Caki2 (cell line): ENCODE measurements around the gene HSD11B2. TPM values are rescaled to one million over a fixed set of nuclear protein-coding genes. Genes with fewer than 3 reads are reported as not detected.
"Not testable (repeated sequence)": the region's sequence is repeated elsewhere in the genome, so short reads cannot be mapped to it uniquely, and the experiment has no call there.

Experiments
- DNase-seq: peaks from one replicate; pipeline ENCODE4 v3.0.0-alpha.2; 2015; ENCODE audit warnings: low read depth
- in situ Hi-C: cut with HindIII; loops from 2 replicates; pipeline ENCODE4 v1.10.0; 2016; ENCODE audit warnings: low sequenced_read_pairs, low pct_unique_long_range_greater_than_20kb, mixed read lengths
- total RNA-seq: library from RNA; depleted of rRNA; stranded (reverse); fragments of >200 nt; shearing (Covaris generic); gene quantifications from 2 replicates; pipeline ENCODE4 v1.2.3, GENCODE V29; 2014; ENCODE audit warnings: low replicate concordance

HSD11B2 gene
- total RNA-seq, 1 experiment from 2014 or later: not detected

- in situ Hi-C loops: no loop called here
- no peak for DNase-seq
These were observed 23.0 kb upstream of the HSD11B2 start for GRCh38 chr16:67407788-67408452.

GRCh38 chr16:67409631-67410030 is 21.3 kb upstream of the HSD11B2 start:
- DNase-seq: no peak
- in situ Hi-C loops: no loop called here

DNA sequence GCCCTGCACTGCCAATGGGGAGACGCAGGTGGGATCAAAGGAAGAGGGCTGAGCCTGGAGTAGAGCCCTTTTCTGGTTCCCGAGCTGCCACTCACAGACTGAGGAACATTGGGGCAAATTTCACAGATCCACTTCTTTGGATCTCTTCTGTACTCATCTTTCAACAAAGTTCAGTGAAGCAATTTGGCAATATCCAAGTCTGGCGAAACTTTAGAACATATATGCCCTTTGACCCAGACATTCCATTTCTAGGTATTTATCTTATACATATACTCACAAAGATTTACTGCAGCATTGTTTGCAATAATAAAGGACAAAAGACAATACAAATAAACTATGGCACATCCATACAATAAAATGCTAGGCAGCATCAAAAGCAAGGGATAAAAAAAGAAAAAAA is 19.6 kb upstream of the HSD11B2 start:
- no peak for DNase-seq
- in situ Hi-C loops: no loop called here

GRCh38 chr16:67412294-67412693 is 18.6 kb upstream of the HSD11B2 start:
- in situ Hi-C loops: no loop called here
- DNase-seq: no peak

- in situ Hi-C loops: no loop called here
- DNase-seq: no peak
These were observed 16.7 kb upstream of the HSD11B2 start for GRCh38 chr16:67413978-67414911.

- DNase-seq, in situ Hi-C loops: not testable (repeated sequence)
These were observed 15.5 kb upstream of the HSD11B2 start for GRCh38 chr16:67415421-67415820.

GRCh38 chr16:67415872-67416793 is 14.8 kb upstream of the HSD11B2 start, which contains the start of gene ZDHHC1:
Gene ZDHHC1, minus strand, starts transcription at chr16:67416477. Its CDS starts 8,702 bp downstream, at chr16:67407775.
- DNase-seq: peak; percentile 65

GRCh38 chr16:67417333-67418061 is 13.4 kb upstream of the HSD11B2 start:
- in situ Hi-C loops: no loop called here
- DNase-seq: no peak

More at GRCh38 chr16:67415872-67416793, 14.8 kb upstream of the HSD11B2 start, which contains the start of gene ZDHHC1:
- in situ Hi-C loops: no loop called here

DNA sequence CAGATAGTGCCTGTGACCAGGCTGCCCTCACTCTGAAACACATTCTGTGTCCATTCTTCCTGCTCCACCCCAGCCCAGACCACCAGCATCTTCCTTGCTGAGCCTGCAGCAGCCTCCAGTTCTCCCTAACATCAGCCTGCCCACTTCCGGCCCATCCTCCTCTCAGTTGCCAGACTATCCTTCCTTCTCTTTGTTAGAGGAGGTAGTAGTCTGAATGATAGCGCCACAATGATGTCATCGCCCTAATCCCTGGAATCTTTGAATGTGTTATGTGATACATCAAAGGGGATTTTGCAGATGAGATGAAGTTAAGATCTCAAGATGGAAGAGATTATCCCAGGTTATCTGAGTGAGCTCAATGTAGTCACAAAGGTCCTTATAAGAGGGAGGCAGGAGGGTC is 11.4 kb upstream of the HSD11B2 start:
- DNase-seq: no peak

DNA sequence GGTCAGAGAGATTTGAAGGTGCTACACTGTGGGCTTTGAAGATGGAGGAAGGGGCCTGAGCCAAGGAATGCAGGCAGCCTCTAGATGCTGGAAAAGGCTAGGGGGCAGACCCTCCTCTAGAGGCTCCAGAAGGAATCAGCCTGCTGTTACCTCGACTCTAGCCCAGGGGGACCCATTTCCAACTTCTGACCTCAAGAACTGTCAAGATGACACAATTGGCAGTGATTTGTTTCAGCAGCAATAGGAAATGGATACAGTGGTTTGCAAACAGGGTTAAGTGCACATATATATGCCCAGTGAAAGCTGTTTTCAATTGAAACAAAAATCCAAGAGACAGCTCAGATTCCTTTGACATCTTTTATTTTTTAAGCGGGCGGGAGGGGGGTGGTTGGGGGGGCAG is 11.0 kb upstream of the HSD11B2 start:
- in situ Hi-C loops: no loop called here
- DNase-seq: no peak

More for the DNA sequence above, 11.4 kb upstream of the HSD11B2 start:
- in situ Hi-C loops: no loop called here

DNA sequence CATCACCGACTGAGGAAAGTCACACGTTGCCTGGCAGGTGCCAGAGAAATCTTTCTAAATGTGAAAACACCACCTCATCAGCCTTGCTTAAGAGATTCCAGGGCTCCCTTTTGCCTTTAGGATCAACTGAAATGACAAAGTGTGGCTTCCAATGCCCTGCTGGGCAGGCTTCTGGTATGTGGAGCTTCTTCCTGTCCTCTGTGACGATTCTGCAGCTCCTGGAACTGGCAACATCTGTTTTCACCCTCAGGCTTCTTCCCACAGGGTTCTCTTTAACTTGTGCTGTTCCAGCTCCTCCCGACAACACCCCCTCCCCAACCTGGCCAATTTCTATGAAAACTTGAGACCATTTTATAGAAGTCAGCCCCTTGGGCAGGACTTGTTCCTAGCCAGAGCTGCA is 9.9 kb upstream of the HSD11B2 start:
- DNase-seq: no peak
- in situ Hi-C loops: no loop called here

DNA sequence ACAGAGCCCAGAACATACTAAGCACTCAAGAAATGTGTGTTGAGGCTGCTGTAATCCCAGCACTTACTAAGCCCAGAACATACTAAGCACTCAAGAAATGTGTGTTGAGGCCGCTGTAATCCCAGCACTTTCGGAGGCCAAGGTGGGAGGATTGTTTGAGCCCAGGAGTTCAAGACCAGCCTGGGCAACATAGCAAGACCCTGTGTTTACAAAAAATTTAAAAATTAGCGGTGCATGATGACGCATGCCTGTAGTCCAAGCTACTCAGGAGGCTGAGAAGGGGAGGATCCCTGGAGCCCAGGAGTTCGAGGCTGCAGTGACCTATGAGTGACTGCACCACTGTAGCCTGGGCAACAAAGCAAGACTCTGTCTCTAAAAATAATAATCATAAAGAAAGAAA is 7.9 kb upstream of the HSD11B2 start:
- no peak for DNase-seq
- in situ Hi-C loops: no loop called here

- in situ Hi-C loops: no loop called here
These were observed 7.2 kb upstream of the HSD11B2 start for GRCh38 chr16:67423611-67424260.

GRCh38 chr16:67424261-67424615 is 6.7 kb upstream of the HSD11B2 start:
- no peak for DNase-seq
- in situ Hi-C loops: no loop called here

More at GRCh38 chr16:67423611-67424260, 7.2 kb upstream of the HSD11B2 start:
- no peak for DNase-seq

- DNase-seq: no peak
- in situ Hi-C loops: no loop called here
These were observed 5.9 kb upstream of the HSD11B2 start for GRCh38 chr16:67425061-67425460.

DNA sequence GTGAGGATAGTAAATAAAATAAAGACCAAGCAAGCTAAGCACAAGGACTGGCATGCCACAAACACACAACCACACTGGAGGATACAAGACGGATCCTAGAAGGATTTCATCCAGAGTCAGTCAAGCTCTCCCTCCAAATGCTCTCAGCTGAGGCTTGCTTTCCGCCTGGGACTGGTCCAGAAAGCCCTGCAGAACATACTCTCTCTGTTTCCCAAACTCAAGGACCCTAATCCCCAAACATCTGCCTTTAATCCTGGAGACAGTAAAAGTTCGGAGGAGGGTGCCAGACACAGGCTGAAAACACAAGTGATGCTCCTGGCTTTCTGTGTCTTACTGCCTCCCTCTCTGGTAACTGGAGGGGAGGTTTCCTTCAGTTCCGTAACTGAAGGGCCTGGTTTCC is 5.3 kb upstream of the HSD11B2 start:
- in situ Hi-C loops: no loop called here
- DNase-seq: no peak

DNA sequence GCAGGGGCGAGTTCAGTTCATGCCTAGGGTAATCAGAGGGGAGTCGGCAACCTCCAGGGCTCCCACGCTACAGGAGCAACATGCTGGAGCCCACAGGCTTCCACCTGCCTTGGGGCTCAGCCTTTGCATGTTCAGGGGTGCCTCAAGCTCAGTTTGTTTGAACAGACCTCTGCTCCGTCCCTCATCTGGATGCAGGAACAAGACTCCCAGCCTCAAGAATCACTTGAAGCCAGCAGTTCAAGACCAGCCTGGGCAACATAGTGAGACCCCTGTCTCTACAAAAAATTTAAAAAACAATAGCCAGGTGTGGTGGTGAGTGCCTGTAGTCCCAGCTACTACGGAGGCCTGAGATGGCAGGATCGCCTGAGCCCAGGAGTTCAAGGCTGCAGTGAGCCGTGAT is 4.9 kb upstream of the HSD11B2 start:
- in situ Hi-C loops: no loop called here
- DNase-seq: no peak
